Breast epithelium (tissue), 4 donors: ENCODE measurements around the gene NTRK3. TPM values are rescaled to one million over a fixed set of nuclear protein-coding genes. Genes with fewer than 3 reads are reported as not detected.

Experiments
- DNase-seq, 2 donors: peaks; one replicate each; pipeline ENCODE4 v3.0.0-alpha.2; 2019; ENCODE audit warnings: low spot score in 2 of 2
- H3K27ac ChIP-seq, 2 donors: fragments of 200-600 bp; sonication (generic) in 1 of 2; one replicate each; pipeline ENCODE4 v1.5.1; 2016 to 2019; ENCODE audit warnings: mild to moderate bottlenecking in 1 of 2
- H3K27me3 ChIP-seq, 2 donors: fragments of 200-600 bp; sonication (generic) in 1 of 2; one replicate each; pipeline versions ENCODE4 v1.5.1 to v1.6.0; 2017 to 2019; ENCODE audit warnings: control low read depth in 1 of 2, mild to moderate bottlenecking in 1 of 2
- H3K36me3 ChIP-seq: fragments of 200-600 bp; one replicate; pipeline ENCODE4 v1.5.1; 2019
- H3K4me1 ChIP-seq, 2 donors: fragments of 200-600 bp; sonication (generic); one replicate each; pipeline ENCODE4 v1.5.1; 2016 to 2019; ENCODE audit warnings: control low read depth in 1 of 2
- H3K4me3 ChIP-seq, 3 donors: fragments of 200-600 bp; sonication (generic); 1 replicate in 2 of 3; 2 replicates in 1 of 3; pipeline ENCODE4 v1.5.1; 2016 to 2019; ENCODE audit warnings: mild to moderate bottlenecking in 3 of 3, moderate library complexity in 2 of 3
- H3K9me3 ChIP-seq, 2 donors: fragments of 200-600 bp; sonication (generic) in 1 of 2; one replicate each; pipeline ENCODE4 v1.5.1; 2016 to 2019; ENCODE audit warnings: control low read depth in 1 of 2
- POLR2A ChIP-seq: fragments of 450-650 bp; IDR thresholded peaks from one replicate; pipeline ENCODE4 v1.6.1; 2016; ENCODE audit warnings: antibody characterized with exemption, mild to moderate bottlenecking, moderate library complexity
- POLR2AphosphoS5 ChIP-seq, 3 donors: sonication (generic); formaldehyde crosslinking; IDR thresholded peaks; one replicate each; pipeline ENCODE4 v1.6.1; 2017; ENCODE audit warnings: antibody characterized with exemption in 3 of 3
- intact Hi-C: fragments of 100-400 bp; cut with DNase I; formaldehyde crosslinking; loops from one replicate; pipeline ENCODE4 v1.15.1; 2023; ENCODE audit warnings: low total_unique reads
- total RNA-seq, 3 donors: library from RNA; depleted of rRNA; stranded (reverse); fragments of >200 nt; gene quantifications; one replicate each; pipeline ENCODE4 v1.1.0, GENCODE V29; 2016
- TF ChIP-seq, protein P1 (sequence below), 3 donors: fragments of 450-650 bp; IDR thresholded peaks; one replicate each; pipeline ENCODE4 v1.5.1; 2016 to 2017; ENCODE audit warnings: antibody characterized with exemption in 3 of 3, mild to moderate bottlenecking in 3 of 3, moderate library complexity in 3 of 3

Gene NTRK3
- total RNA-seq, 3 donors from 2014 or later = 1.9 to 23.6 (median 13.8) TPM

GRCh38 chr15:88166082-88166993 is 90.2 kb downstream of the NTRK3 start:
- Histone ChIP-seq H3K9me3 (no peaks in the 10 kb centered on the region), H3K4me1 (no peaks in the 10 kb centered on the region), H3K36me3 (no peaks in the 10 kb centered on the region), H3K4me3 (no peak overlapping the region), H3K27ac (no peak overlapping the region), H3K27me3 (no peaks in the 10 kb centered on the region)
- TF ChIP-seq POLR2A (no peak), POLR2AphosphoS5 (IDR thresholded peaks at IDR 0.05) (no peak)
- no peak for DNase-seq
- intact Hi-C loops = no loop called here

- H3K9me3 ChIP-seq = no peaks in the 10 kb centered on the region
- H3K4me1 ChIP-seq = no peaks in the 10 kb centered on the region
- no peak overlapping the region for H3K4me3 ChIP-seq
- TF ChIP-seq, protein P1, sequence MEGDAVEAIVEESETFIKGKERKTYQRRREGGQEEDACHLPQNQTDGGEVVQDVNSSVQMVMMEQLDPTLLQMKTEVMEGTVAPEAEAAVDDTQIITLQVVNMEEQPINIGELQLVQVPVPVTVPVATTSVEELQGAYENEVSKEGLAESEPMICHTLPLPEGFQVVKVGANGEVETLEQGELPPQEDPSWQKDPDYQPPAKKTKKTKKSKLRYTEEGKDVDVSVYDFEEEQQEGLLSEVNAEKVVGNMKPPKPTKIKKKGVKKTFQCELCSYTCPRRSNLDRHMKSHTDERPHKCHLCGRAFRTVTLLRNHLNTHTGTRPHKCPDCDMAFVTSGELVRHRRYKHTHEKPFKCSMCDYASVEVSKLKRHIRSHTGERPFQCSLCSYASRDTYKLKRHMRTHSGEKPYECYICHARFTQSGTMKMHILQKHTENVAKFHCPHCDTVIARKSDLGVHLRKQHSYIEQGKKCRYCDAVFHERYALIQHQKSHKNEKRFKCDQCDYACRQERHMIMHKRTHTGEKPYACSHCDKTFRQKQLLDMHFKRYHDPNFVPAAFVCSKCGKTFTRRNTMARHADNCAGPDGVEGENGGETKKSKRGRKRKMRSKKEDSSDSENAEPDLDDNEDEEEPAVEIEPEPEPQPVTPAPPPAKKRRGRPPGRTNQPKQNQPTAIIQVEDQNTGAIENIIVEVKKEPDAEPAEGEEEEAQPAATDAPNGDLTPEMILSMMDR (IDR thresholded peaks at IDR 0.05) = no peak
- TF ChIP-seq POLR2A (no peak), POLR2AphosphoS5 (IDR thresholded peaks at IDR 0.05) (no peak)
- H3K36me3 ChIP-seq = no peaks in the 10 kb centered on the region
- DNase-seq = no peak
- no peaks in the 10 kb centered on the region for H3K27me3 ChIP-seq
- no peak overlapping the region for H3K27ac ChIP-seq
- intact Hi-C loops = no loop called here
Observed at GRCh38 chr15:88161636-88162035, 94.9 kb downstream of the NTRK3 start.

DNA sequence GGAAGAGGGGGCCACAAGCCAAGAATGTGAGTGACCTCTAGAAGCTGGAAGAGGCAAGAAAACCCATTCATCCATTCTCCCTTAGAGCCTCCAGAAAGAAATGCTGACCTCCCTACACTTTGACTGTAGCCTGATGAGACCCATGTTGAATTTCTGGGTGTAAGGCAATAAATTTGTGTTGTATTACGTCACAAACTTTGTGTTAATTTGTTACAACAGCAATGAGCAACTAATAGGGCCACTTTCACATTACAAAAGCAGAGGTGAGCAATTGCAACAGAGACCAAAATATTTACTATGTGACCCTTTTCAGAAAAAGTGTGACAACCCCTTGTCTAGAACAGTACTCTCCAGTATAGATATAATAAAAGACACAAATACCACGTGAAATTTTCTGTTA is 101.2 kb downstream of the NTRK3 start:
- Histone ChIP-seq H3K36me3 (no peaks in the 10 kb centered on the region), H3K9me3 (no peaks in the 10 kb centered on the region), H3K27me3 (no peaks in the 10 kb centered on the region), H3K4me1 (no peaks in the 10 kb centered on the region), H3K4me3 (no peak overlapping the region), H3K27ac (no peak overlapping the region)
- no peak for DNase-seq
- TF ChIP-seq POLR2A = no peak
- TF ChIP-seq, protein P1 (IDR thresholded peaks at IDR 0.05) = no peak
- no peak for TF ChIP-seq POLR2AphosphoS5 (IDR thresholded peaks at IDR 0.05)
- intact Hi-C loops = no loop called here

GRCh38 chr15:88152672-88153071 is 103.9 kb downstream of the NTRK3 start:
- no peak for DNase-seq
- TF ChIP-seq POLR2A (no peak), POLR2AphosphoS5 (IDR thresholded peaks at IDR 0.05) (no peak)
- TF ChIP-seq, protein P1 (IDR thresholded peaks at IDR 0.05) = no peak
- Histone ChIP-seq H3K4me1 (no peaks in the 10 kb centered on the region), H3K27ac (no peak overlapping the region), H3K4me3 (no peak overlapping the region), H3K27me3 (no peaks in the 10 kb centered on the region), H3K36me3 (no peaks in the 10 kb centered on the region), H3K9me3 (no peaks in the 10 kb centered on the region)
- intact Hi-C loops = no loop called here

- intact Hi-C loops = no loop called here
- no peaks in the 10 kb centered on the region for H3K9me3 ChIP-seq
Observed at GRCh38 chr15:88147760-88148159, 108.8 kb downstream of the NTRK3 start.

More at GRCh38 chr15:88147760-88148159, 108.8 kb downstream of the NTRK3 start:
- TF ChIP-seq POLR2AphosphoS5 (IDR thresholded peaks at IDR 0.05) (no peak), POLR2A (no peak)
- TF ChIP-seq, protein P1 (IDR thresholded peaks at IDR 0.05) = no peak
- no peak overlapping the region for H3K27ac ChIP-seq
- no peaks in the 10 kb centered on the region for H3K27me3 ChIP-seq
- H3K4me3 ChIP-seq = no peak overlapping the region
- no peaks in the 10 kb centered on the region for H3K4me1 ChIP-seq
- no peaks in the 10 kb centered on the region for H3K36me3 ChIP-seq
- DNase-seq = no peak
